ENCODE results near the gene SEMA4G. TPM values are rescaled to one million over a fixed set of nuclear protein-coding genes. Genes with fewer than 3 reads are reported as not detected.
A peak's percentile ranks its signal among the peaks of the same experiment; 100 is the strongest.

The SEMA4G gene
- total RNA-seq, 1 donor from 2014 or later, result 20.0 TPM

GRCh38 chr10:100998183-100998990 lies 29.1 kb downstream of the SEMA4G start:
- Mint-ChIP-seq H3K27me3 (ENCODE audit: low read depth) (no peaks in the 10 kb centered on the region), H3K9me3 (no peaks in the 10 kb centered on the region), H3K4me1 (peaks cover 50% of the 10 kb centered on the region), H3K36me3 (peaks cover 4% of the 10 kb centered on the region), H3K27ac (peak overlapping the region; percentile 98), H3K4me3 (peak overlapping the region; percentile 84)
- peak; percentile 79 to 83 for DNase-seq (ENCODE audit: low spot score in 2 of 2, unreplicated experiment in 2 of 2)
- no peak for TF ChIP-seq CTCF (IDR thresholded peaks at IDR 0.05; ENCODE audit: unreplicated experiment)

- H3K4me3 Mint-ChIP-seq, result peak overlapping the region; percentile 84
- DNase-seq (ENCODE audit: low spot score in 2 of 2, unreplicated experiment in 2 of 2), result peak; percentile 73 to 88
- peak; percentile 100 for TF ChIP-seq CTCF (IDR thresholded peaks at IDR 0.05; ENCODE audit: unreplicated experiment)
- H3K36me3 Mint-ChIP-seq, result peaks cover 2% of the 10 kb centered on the region
- H3K9me3 Mint-ChIP-seq, result no peaks in the 10 kb centered on the region
- H3K27me3 Mint-ChIP-seq (ENCODE audit: low read depth), result no peaks in the 10 kb centered on the region
- peak overlapping the region; percentile 98 for H3K27ac Mint-ChIP-seq
- H3K4me1 Mint-ChIP-seq, result peaks cover 50% of the 10 kb centered on the region
Measured at GRCh38 chr10:100998991-100999741, 29.9 kb downstream of the SEMA4G start.

- no peak for DNase-seq (ENCODE audit: low spot score in 2 of 2, unreplicated experiment in 2 of 2)
- no peaks in the 10 kb centered on the region for H3K27me3 Mint-ChIP-seq (ENCODE audit: low read depth)
Measured at GRCh38 chr10:100999742-101000126, 30.4 kb downstream of the SEMA4G start, which contains the start of gene LZTS2. LZTS2 (plus strand) TSS chr10:100999808; CDS start chr10:101002539, 2,731 bp downstream.

GRCh38 chr10:101000127-101000914 lies 31.0 kb downstream of the SEMA4G start:
- no peak for TF ChIP-seq CTCF (IDR thresholded peaks at IDR 0.05; ENCODE audit: unreplicated experiment)
- peaks cover 5% of the 10 kb centered on the region for H3K36me3 Mint-ChIP-seq
- peaks cover 39% of the 10 kb centered on the region for H3K4me1 Mint-ChIP-seq
- DNase-seq (ENCODE audit: low spot score in 2 of 2, unreplicated experiment in 2 of 2), result peak in 1 of 2 experiments; percentile 65
- H3K27ac Mint-ChIP-seq, result peak overlapping the region; percentile 92
- H3K4me3 Mint-ChIP-seq, result peak overlapping the region; percentile 73
- no peaks in the 10 kb centered on the region for H3K9me3 Mint-ChIP-seq
- H3K27me3 Mint-ChIP-seq (ENCODE audit: low read depth), result no peaks in the 10 kb centered on the region

More at GRCh38 chr10:100999742-101000126, 30.4 kb downstream of the SEMA4G start, which contains the start of gene LZTS2:
- H3K9me3 Mint-ChIP-seq, result no peaks in the 10 kb centered on the region
- peak within 1 kb of the TSS; percentile 84 for H3K4me3 Mint-ChIP-seq
- no peak for TF ChIP-seq CTCF (IDR thresholded peaks at IDR 0.05; ENCODE audit: unreplicated experiment)
- peaks cover 45% of the 10 kb centered on the region for H3K4me1 Mint-ChIP-seq
- H3K36me3 Mint-ChIP-seq, result peaks cover 2% of the 10 kb centered on the region
- H3K27ac Mint-ChIP-seq, result peak within 1 kb of the TSS; percentile 98

GRCh38 chr10:101000915-101001658 lies 31.8 kb downstream of the SEMA4G start:
- Mint-ChIP-seq H3K27me3 (ENCODE audit: low read depth) (no peaks in the 10 kb centered on the region), H3K27ac (peak overlapping the region; percentile 92), H3K4me3 (peak overlapping the region; percentile 73), H3K4me1 (peaks cover 32% of the 10 kb centered on the region), H3K36me3 (peaks cover 6% of the 10 kb centered on the region), H3K9me3 (no peaks in the 10 kb centered on the region)
- no peak for DNase-seq (ENCODE audit: low spot score in 2 of 2, unreplicated experiment in 2 of 2)
- TF ChIP-seq CTCF (IDR thresholded peaks at IDR 0.05; ENCODE audit: unreplicated experiment), result no peak
